K562 (cell line): Measurements from ENCODE around the gene GRAMD4.

Source experiments
- ATF3 ChIP-seq, 2 experiments: fragments of 450-650 bp in 1 of 2; sonication (generic) in 1 of 2; formaldehyde crosslinking in 1 of 2; IDR thresholded peaks in 1 of 2; conservative IDR thresholded peaks in 1 of 2; 2 replicates each; pipeline versions ENCODE4 v1.6.1 to v1.8.1; 2016 to 2023; ENCODE audit warnings: mild to moderate bottlenecking in 2 of 2, moderate library complexity in 2 of 2, inconsistent platforms in 1 of 2, missing genetic modification reagents in 1 of 2
- CTCF ChIP-seq, 3 experiments: IDR thresholded peaks in 2 of 3; conservative IDR thresholded peaks in 1 of 3; 2 replicates each; pipeline ENCODE4 v1.5.1; 2011 to 2012; ENCODE audit warnings: low read length in 3 of 3, mild to moderate bottlenecking in 3 of 3, control low read depth in 2 of 3, improper control_type of control experiment in 1 of 3, inconsistent platforms in 1 of 3, low read depth in 1 of 3, mixed read lengths in 1 of 3, moderate library complexity in 1 of 3; ENCODE audit not compliant: insufficient read depth in 2 of 3
- POLR2A ChIP-seq: fragments of 450-650 bp; conservative IDR thresholded peaks from 2 replicates; pipeline ENCODE4 v1.6.1; 2016
- POU5F1 ChIP-seq: fragments of 150-350 bp; IDR thresholded peaks from 2 replicates; pipeline ENCODE4 v1.6.1; 2014; ENCODE audit warnings: borderline replicate concordance, low read length, low read depth, mild to moderate bottlenecking; ENCODE audit not compliant: partially characterized antibody
- SMC3 ChIP-seq: conservative IDR thresholded peaks from 2 replicates; pipeline ENCODE4 v1.6.1; 2011; ENCODE audit warnings: low read depth, low read length, improper control_type of control experiment; ENCODE audit not compliant: insufficient read depth

- TF ChIP-seq SMC3 (no peak), POU5F1 (no peak), CTCF (IDR thresholded peaks at IDR 0.05 in 2 of 3, conservative IDR thresholded peaks at IDR 0.05 in 1 of 3; ENCODE audit: insufficient read depth in 2 of 3, low read depth in 1 of 3, low read length in 3 of 3) (no peak), POLR2A (no peak), ATF3 (IDR thresholded peaks at IDR 0.05) (no peak), ATF3 (CRISPR knock-in tag; conservative IDR thresholded peaks at IDR 0.05) (no peak)
These were observed 31.7 kb upstream of the GRAMD4 start for GRCh38 chr22:46588279-46589140.
